SK-N-SH treated with all-trans-retinoic acid at 6 μM for 48 hours (cell line): ENCODE measurements around the gene EYA4.

ENCODE experiments used
- ATAC-seq: fragments of 200-7000 bp; cut with Tn5 transposase; 3 replicates; pipeline ENCODE4 v1.9.1; 2020; ENCODE audit warnings: mild to moderate bottlenecking, moderate library complexity
- ARNTL ChIP-seq: fragments of 450-650 bp; formaldehyde crosslinking; IDR thresholded peaks from 2 replicates; pipeline ENCODE4 v1.5.0; 2020; ENCODE audit warnings: low read depth, mild to moderate bottlenecking, moderate library complexity, borderline replicate concordance
- BACH2 ChIP-seq: fragments of 250-450 bp; sonication (Bioruptor Pico); IDR thresholded peaks from 2 replicates; pipeline ENCODE4 v1.9.0; 2021; ENCODE audit warnings: mild to moderate bottlenecking, borderline replicate concordance
- CSDC2 ChIP-seq: fragments of 250-450 bp; sonication (Bioruptor Pico); IDR thresholded peaks from 2 replicates; pipeline ENCODE4 v1.5.0; 2020; ENCODE audit warnings: mild to moderate bottlenecking, moderate library complexity
- ESRRG ChIP-seq: fragments of 250-450 bp; sonication (Bioruptor Pico); IDR thresholded peaks from 2 replicates; pipeline ENCODE4 v1.6.1; 2021; ENCODE audit warnings: mild to moderate bottlenecking
- GLIS3 ChIP-seq: fragments of 250-450 bp; sonication (Bioruptor Pico); IDR thresholded peaks from 2 replicates; pipeline ENCODE4 v1.5.0; 2020; ENCODE audit warnings: mild to moderate bottlenecking, moderate library complexity
- ISL1 ChIP-seq: fragments of 250-450 bp; sonication (Bioruptor Pico); IDR thresholded peaks from 2 replicates; pipeline ENCODE4 v2.1.2; 2022; ENCODE audit warnings: mild to moderate bottlenecking, moderate library complexity
- OSR1 ChIP-seq: fragments of 250-450 bp; sonication (Bioruptor Pico); IDR thresholded peaks from 2 replicates; pipeline ENCODE4 v1.8.0; 2022; ENCODE audit warnings: moderate library complexity, mild to moderate bottlenecking, inconsistent platforms
- PPARA ChIP-seq: fragments of 250-450 bp; sonication (Bioruptor Pico); IDR thresholded peaks from 2 replicates; pipeline ENCODE4 v1.5.0; 2020; ENCODE audit warnings: mild to moderate bottlenecking, borderline replicate concordance
- RARB ChIP-seq: fragments of 250-450 bp; sonication (Bioruptor Pico); IDR thresholded peaks from 2 replicates; pipeline ENCODE4 v1.8.0; 2021; ENCODE audit warnings: mild to moderate bottlenecking, moderate library complexity
- SNAI2 ChIP-seq: fragments of 250-450 bp; sonication (Bioruptor Pico); IDR thresholded peaks from 2 replicates; pipeline ENCODE4 v1.5.0; 2020; ENCODE audit warnings: mild to moderate bottlenecking, moderate library complexity
- TCF4 ChIP-seq: fragments of 250-450 bp; sonication (Bioruptor Pico); IDR thresholded peaks from 2 replicates; pipeline ENCODE4 v1.8.0; 2021; ENCODE audit warnings: mild to moderate bottlenecking, moderate library complexity, borderline replicate concordance
- TOX ChIP-seq: fragments of 250-450 bp; sonication (Bioruptor Pico); IDR thresholded peaks from 2 replicates; pipeline ENCODE4 v1.8.0; 2021; ENCODE audit warnings: mild to moderate bottlenecking, moderate library complexity, borderline replicate concordance
- ZC3H10 ChIP-seq: fragments of 250-450 bp; sonication (Bioruptor Pico); IDR thresholded peaks from 2 replicates; pipeline ENCODE4 v1.5.1; 2021; ENCODE audit warnings: mild to moderate bottlenecking, moderate library complexity
- ZFP3 ChIP-seq: fragments of 250-450 bp; sonication (Bioruptor Pico); IDR thresholded peaks from 2 replicates; pipeline ENCODE4 v1.5.0; 2020; ENCODE audit warnings: mild to moderate bottlenecking, moderate library complexity
- ZFP30 ChIP-seq: fragments of 450-650 bp; formaldehyde crosslinking; IDR thresholded peaks from 2 replicates; pipeline ENCODE4 v1.5.0; 2022; ENCODE audit warnings: mild to moderate bottlenecking, moderate library complexity
- ZNF565 ChIP-seq: fragments of 450-650 bp; formaldehyde crosslinking; conservative IDR thresholded peaks from 2 replicates; pipeline ENCODE4 v1.5.0; 2020; ENCODE audit warnings: low read depth, mild to moderate bottlenecking, moderate library complexity
- ZNF70 ChIP-seq: fragments of 450-650 bp; formaldehyde crosslinking; IDR thresholded peaks from 2 replicates; pipeline ENCODE4 v1.5.0; 2020; ENCODE audit warnings: mild to moderate bottlenecking, moderate library complexity
- ZNF8 ChIP-seq: fragments of 450-650 bp; formaldehyde crosslinking; IDR thresholded peaks from 2 replicates; pipeline ENCODE4 v1.5.0; 2020; ENCODE audit warnings: mild to moderate bottlenecking, moderate library complexity
- TF ChIP-seq, protein P1 (sequence below): fragments of 250-450 bp; sonication (Bioruptor Pico); IDR thresholded peaks from 2 replicates; pipeline ENCODE4 v1.5.1; 2021; ENCODE audit warnings: mild to moderate bottlenecking, moderate library complexity
- TF ChIP-seq, protein P2 (sequence below): fragments of 250-450 bp; sonication (Bioruptor Pico); IDR thresholded peaks from 2 replicates; pipeline ENCODE4 v1.8.0; 2021; ENCODE audit warnings: low read depth, mild to moderate bottlenecking, moderate library complexity, borderline replicate concordance
- TF ChIP-seq, protein P3 (sequence below): fragments of 250-450 bp; sonication (Bioruptor Pico); IDR thresholded peaks from 2 replicates; pipeline ENCODE4 v1.5.0; 2020; ENCODE audit warnings: mild to moderate bottlenecking, moderate library complexity
- TF ChIP-seq, protein P4 (sequence below): fragments of 250-450 bp; sonication (Bioruptor Pico); IDR thresholded peaks from 2 replicates; pipeline ENCODE4 v1.5.1; 2020; ENCODE audit warnings: low read depth, mild to moderate bottlenecking, moderate library complexity

Gene EYA4

DNA sequence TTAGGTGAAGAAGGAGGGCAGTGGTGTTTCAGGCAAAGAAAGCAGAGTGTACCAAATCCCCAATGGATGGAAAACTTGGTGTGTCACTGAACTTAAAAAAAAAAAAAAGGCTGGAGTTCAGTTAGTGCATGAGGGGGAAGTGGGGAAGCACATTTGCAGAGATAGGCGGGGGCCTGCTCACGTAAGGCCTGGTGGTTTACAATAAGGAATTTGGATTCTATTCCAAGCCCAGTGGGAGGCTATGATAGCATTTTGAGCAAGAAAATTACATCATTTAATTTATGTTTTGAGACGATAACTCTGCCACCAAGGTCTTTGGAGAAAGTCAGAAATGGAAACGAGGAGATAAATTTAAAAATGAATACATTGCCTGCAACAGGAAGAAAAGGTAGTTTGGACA lies 225.5 kb downstream of the EYA4 start:
- TF ChIP-seq RARB: no peak
- no peak for TF ChIP-seq ZNF8
- no peak for TF ChIP-seq ZC3H10 (CRISPR knock-in tag)
- no peak for TF ChIP-seq ZNF565 (CRISPR knock-in tag)
- TF ChIP-seq CSDC2 (CRISPR knock-in tag): no peak
- no peak for TF ChIP-seq ZNF70 (CRISPR knock-in tag)
- TF ChIP-seq ARNTL (CRISPR knock-in tag): no peak
- TF ChIP-seq, protein P1, sequence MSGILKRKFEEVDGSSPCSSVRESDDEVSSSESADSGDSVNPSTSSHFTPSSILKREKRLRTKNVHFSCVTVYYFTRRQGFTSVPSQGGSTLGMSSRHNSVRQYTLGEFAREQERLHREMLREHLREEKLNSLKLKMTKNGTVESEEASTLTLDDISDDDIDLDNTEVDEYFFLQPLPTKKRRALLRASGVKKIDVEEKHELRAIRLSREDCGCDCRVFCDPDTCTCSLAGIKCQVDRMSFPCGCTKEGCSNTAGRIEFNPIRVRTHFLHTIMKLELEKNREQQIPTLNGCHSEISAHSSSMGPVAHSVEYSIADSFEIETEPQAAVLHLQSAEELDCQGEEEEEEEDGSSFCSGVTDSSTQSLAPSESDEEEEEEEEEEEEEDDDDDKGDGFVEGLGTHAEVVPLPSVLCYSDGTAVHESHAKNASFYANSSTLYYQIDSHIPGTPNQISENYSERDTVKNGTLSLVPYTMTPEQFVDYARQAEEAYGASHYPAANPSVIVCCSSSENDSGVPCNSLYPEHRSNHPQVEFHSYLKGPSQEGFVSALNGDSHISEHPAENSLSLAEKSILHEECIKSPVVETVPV: no peak
- TF ChIP-seq GLIS3 (CRISPR knock-in tag): no peak
- TF ChIP-seq ESRRG (CRISPR knock-in tag): no peak
- no peak for TF ChIP-seq SNAI2
- TF ChIP-seq, protein P2, sequence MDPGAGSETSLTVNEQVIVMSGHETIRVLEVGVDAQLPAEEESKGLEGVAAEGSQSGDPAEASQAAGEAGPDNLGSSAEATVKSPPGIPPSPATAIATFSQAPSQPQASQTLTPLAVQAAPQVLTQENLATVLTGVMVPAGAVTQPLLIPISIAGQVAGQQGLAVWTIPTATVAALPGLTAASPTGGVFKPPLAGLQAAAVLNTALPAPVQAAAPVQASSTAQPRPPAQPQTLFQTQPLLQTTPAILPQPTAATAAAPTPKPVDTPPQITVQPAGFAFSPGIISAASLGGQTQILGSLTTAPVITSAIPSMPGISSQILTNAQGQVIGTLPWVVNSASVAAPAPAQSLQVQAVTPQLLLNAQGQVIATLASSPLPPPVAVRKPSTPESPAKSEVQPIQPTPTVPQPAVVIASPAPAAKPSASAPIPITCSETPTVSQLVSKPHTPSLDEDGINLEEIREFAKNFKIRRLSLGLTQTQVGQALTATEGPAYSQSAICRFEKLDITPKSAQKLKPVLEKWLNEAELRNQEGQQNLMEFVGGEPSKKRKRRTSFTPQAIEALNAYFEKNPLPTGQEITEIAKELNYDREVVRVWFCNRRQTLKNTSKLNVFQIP: no peak
- TF ChIP-seq, protein P3, sequence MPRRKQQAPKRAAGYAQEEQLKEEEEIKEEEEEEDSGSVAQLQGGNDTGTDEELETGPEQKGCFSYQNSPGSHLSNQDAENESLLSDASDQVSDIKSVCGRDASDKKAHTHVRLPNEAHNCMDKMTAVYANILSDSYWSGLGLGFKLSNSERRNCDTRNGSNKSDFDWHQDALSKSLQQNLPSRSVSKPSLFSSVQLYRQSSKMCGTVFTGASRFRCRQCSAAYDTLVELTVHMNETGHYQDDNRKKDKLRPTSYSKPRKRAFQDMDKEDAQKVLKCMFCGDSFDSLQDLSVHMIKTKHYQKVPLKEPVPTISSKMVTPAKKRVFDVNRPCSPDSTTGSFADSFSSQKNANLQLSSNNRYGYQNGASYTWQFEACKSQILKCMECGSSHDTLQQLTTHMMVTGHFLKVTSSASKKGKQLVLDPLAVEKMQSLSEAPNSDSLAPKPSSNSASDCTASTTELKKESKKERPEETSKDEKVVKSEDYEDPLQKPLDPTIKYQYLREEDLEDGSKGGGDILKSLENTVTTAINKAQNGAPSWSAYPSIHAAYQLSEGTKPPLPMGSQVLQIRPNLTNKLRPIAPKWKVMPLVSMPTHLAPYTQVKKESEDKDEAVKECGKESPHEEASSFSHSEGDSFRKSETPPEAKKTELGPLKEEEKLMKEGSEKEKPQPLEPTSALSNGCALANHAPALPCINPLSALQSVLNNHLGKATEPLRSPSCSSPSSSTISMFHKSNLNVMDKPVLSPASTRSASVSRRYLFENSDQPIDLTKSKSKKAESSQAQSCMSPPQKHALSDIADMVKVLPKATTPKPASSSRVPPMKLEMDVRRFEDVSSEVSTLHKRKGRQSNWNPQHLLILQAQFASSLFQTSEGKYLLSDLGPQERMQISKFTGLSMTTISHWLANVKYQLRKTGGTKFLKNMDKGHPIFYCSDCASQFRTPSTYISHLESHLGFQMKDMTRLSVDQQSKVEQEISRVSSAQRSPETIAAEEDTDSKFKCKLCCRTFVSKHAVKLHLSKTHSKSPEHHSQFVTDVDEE (CRISPR knock-in tag): no peak
- no peak for TF ChIP-seq TCF4 (CRISPR knock-in tag)
- no peak for TF ChIP-seq OSR1
- no peak for TF ChIP-seq ZFP30
- TF ChIP-seq BACH2 (CRISPR knock-in tag): no peak
- ATAC-seq: no peak

DNA sequence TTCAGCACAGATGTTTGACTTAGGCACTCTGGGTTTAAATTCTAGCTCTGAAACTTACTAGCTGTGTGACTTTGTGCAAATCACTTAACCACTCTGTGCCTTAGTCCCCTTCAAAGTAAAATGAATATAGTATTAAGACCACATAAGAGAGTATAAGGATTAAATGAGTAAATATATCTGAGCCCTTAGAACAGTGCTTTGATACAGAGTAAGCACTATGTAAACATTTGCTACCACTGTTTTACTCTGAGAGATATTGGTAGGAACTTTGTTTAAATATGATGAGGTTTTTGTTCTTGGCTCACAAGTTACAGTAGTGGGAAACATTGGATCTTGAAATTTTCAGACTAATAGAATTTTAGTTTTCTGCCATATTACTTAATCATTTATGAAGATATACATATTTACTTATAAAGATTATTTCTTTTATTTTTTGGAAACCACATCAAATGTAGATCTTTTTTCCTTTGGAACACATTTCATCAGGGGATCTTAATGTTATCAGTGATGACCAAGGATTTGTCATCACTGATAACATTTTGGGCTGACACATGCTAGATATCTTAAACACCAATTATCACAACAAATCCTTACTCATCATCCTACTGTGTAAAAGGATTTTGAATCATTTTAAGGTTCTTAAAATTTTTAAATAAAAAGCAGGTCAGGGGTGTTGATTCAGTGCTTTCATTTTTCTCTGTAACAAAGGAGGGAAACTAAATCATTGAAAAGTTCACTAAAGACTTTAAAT lies 226.2 kb downstream of the EYA4 start:
- no peak for TF ChIP-seq ZNF8
- no peak for TF ChIP-seq PPARA
- TF ChIP-seq, protein P4, sequence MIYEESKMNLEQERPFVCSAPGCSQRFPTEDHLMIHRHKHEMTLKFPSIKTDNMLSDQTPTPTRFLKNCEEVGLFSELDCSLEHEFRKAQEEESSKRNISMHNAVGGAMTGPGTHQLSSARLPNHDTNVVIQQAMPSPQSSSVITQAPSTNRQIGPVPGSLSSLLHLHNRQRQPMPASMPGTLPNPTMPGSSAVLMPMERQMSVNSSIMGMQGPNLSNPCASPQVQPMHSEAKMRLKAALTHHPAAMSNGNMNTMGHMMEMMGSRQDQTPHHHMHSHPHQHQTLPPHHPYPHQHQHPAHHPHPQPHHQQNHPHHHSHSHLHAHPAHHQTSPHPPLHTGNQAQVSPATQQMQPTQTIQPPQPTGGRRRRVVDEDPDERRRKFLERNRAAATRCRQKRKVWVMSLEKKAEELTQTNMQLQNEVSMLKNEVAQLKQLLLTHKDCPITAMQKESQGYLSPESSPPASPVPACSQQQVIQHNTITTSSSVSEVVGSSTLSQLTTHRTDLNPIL (CRISPR knock-in tag): no peak
- no peak for TF ChIP-seq ISL1 (CRISPR knock-in tag)
- no peak for TF ChIP-seq ZFP3 (CRISPR knock-in tag)
- no peak for TF ChIP-seq ZNF70 (CRISPR knock-in tag)
- no peak for TF ChIP-seq ZC3H10 (CRISPR knock-in tag)
- no peak for TF ChIP-seq ZNF565 (CRISPR knock-in tag)
- no peak for TF ChIP-seq TCF4 (CRISPR knock-in tag)
- no peak for TF ChIP-seq GLIS3 (CRISPR knock-in tag)
- TF ChIP-seq, protein P3 (CRISPR knock-in tag): no peak
- no peak for TF ChIP-seq OSR1
- no peak for TF ChIP-seq RARB
- no peak for TF ChIP-seq ESRRG (CRISPR knock-in tag)
- TF ChIP-seq, protein P2: no peak
- TF ChIP-seq ARNTL (CRISPR knock-in tag): no peak
- TF ChIP-seq, protein P1: no peak
- no peak for TF ChIP-seq BACH2 (CRISPR knock-in tag)
- TF ChIP-seq TOX (CRISPR knock-in tag): no peak

More for the DNA sequence above, 226.2 kb downstream of the EYA4 start:
- ATAC-seq: no peak
